DMS153 treated with DMSO at 0.1 percent for 48 hours (cell line): ENCODE results near the gene NUDCD3.

Experiments
- DNase-seq: peaks from one replicate; lab custom pipeline; 2025; ENCODE audit not compliant: unreplicated experiment; lab: John Stamatoyannopoulos, UW

The NUDCD3 gene

DNA sequence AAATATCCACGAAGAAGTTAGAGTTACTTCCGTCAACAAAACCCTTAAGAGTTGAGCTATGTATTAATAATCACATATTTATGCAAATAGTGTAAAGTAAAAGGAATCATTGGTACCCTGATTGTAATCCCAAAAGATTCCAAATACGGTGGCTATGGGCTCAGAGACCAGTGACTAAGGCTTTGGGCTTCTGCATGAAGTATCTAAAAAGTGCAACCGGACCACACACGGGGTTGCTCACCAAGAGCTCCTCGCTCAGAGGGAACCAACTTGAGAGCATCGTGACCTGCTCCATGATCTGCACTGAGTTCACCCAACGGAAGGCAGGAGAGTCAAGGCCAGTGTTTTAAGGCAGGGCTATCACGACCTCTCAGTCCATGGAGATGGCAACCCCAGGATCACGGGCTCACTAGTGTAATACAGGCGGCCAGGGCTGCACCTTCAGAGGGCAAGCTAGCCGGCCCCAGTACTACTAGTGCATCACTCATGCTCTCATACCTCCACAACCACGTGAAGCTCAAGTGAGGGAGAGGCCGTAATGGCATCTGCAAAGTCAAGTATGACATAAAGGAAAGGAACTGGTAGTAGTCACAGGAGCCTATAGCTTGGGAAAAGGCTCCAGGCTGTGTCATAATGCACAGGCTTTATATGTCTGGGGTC is 87.9 kb downstream of the NUDCD3 start:
- DNase-seq: no peak

GRCh38 chr7:44401692-44402091 is 88.8 kb downstream of the NUDCD3 start:
- no peak for DNase-seq

GRCh38 chr7:44400033-44400511 is 90.4 kb downstream of the NUDCD3 start:
- no peak for DNase-seq

GRCh38 chr7:44398953-44399574 is 91.4 kb downstream of the NUDCD3 start:
- peak; percentile 35 for DNase-seq

DNA sequence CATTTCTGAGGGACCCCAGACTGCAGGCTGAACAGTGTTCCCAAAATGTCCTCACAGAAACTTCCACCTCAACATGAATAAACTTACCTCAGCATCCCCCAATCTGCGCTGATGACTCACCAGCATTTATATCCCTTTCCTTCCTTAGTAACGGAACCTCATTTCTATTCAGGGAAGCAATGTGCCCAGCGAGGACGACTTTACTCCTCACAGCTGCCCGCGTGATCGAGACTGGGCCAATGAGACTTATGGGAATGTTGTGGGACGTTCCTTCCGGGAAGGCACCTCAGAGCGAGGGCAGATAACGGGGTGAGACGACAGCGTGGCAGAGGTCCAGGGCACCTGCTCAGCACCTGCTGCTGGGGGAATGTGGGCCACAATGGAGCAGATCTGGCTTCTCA is 91.9 kb downstream of the NUDCD3 start:
- no peak for DNase-seq

GRCh38 chr7:44396931-44397545 is 93.4 kb downstream of the NUDCD3 start:
- no peak for DNase-seq

- DNase-seq: no peak
Measured at GRCh38 chr7:44396496-44396895, 94.0 kb downstream of the NUDCD3 start.

DNA sequence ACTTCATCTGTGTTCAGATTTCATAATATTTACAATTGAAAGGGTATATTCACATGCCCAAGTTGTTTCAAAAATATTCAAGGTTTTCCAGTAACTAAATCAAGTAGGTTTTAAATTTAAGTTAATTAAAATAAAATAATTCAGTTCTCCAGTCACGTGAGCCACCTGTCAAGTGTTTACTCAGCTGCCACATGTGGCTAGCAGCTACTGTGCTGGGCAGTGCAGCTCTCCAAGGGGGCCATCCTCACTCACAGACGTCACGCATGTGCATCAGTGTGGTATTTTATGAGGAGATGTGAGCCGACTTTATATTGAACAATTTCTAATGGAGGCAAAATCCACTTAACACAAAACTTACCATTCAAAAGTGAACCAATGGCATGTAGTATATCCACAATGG is 95.4 kb downstream of the NUDCD3 start:
- DNase-seq: peak; percentile 69

DNA sequence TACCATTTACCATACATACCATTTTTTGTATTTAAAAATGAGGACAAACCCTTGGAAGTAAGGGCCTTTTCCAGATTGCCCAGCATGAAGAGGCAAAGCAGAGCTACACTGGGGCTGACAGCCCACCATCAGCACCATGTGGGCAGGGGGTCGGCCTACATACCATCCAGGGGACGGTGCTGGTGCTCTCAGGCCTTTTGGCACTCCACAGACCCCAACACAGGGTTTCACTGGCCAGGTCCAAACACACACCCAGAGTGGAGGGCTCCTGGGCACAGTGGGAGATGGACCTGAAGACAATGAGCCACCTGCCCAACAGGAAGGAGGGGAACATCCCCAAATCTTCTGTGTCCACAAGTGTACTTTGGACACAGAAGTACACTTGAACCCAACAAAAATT is 95.8 kb downstream of the NUDCD3 start:
- no peak for DNase-seq

- no peak for DNase-seq
Measured at GRCh38 chr7:44394112-44394447, 96.4 kb downstream of the NUDCD3 start.

DNA sequence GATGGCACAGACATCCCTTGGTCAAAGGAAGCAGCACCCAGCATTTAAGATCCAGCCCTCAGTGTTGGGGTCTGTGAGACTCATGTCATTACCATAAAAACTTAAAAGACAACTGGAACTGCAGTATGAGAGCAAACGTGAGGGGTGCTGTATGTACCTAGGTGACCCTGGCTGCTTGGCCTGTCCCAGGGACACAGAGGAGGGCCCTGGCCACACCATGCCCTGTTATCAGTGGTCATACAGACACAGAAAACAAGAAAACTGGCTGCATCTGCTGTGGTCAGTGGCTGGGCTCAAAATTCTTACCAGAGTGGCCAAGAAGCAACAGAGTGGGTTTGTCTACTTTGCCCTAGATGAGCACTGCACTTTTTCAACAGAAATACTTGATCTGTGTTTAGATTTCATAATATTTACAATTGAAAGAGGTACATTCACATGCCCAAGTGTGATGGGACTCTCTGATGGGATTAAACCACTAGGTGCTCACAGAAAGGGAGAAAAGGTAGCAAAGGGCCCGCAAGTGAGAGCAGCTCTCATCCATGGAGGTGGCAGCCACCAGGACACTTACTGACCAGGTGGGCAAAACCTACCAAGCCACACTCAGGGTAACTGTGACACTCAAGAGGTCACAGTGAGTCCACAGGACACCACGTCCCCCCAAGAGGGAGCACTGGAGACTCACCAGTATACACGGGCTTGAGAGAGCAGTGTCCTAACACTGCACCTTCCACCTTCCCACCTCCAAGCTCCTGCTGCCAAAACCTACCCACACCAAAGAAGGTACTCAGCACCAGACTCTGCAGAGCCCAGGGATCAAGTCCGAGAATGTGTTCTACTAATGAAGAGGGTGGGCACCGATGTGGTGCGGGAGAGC is 97.0 kb downstream of the NUDCD3 start:
- DNase-seq: no peak

DNA sequence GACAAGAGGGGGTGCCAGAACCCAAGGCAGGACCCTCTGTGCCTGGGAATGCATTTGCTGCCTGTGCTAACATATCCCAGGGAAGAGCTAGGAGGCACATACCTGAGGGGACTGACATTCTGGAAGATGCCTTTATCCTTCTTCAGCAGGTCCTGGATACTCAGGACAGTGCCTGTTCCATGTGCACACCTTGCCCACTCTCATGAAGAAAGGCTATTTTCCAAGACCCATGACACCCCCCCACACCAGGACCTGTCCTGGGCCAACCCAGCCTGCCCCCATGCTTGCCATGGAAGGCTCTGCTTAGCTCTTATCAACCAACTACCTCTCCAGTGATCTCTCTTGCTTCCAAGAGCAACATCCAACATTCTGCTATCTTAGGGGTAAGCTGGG is 97.8 kb downstream of the NUDCD3 start:
- DNase-seq: no peak

DNA sequence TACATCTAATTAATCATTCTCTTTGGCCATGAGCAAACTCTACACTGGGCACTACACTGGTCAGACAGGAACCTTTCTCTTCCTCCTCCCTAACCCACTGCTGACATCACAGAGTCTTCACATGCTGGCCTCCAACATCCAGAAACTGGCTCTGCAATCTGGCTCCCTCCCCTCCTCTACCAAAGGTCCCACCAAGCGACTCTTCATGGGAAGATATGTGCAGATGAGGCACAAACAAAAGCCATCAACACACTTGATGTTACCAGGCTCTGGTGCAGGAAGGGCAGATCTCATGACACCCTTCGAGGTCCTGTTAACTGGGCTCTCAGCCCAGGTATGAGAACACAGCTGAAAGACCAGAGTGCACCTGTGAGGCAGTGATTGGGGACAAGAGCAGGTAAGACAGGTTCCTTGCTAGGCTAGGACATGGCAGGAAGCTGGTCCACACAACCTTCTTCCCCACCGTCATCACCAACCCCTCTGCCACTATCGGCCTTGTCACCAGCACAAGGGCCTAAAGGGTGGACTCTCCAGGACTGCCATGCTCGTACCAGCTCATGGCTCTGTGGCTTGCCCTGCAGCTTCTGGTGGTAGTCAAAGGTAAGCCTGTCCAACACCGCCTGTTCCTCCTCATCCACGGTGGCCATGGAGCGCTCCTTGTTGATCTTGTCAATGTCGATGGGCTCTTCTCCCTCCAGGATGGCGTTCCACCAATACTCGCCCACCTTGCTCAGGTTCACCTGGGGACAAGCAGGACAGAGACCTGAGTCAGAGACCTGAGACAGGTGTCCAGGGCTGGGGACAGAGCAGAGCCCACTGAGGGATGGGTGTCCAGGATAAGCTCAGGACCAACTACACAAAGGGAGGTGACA is 98.5 kb downstream of the NUDCD3 start:
- DNase-seq: no peak

- DNase-seq: peak; percentile 23
Measured at GRCh38 chr7:44391171-44391570, 99.3 kb downstream of the NUDCD3 start.

DNA sequence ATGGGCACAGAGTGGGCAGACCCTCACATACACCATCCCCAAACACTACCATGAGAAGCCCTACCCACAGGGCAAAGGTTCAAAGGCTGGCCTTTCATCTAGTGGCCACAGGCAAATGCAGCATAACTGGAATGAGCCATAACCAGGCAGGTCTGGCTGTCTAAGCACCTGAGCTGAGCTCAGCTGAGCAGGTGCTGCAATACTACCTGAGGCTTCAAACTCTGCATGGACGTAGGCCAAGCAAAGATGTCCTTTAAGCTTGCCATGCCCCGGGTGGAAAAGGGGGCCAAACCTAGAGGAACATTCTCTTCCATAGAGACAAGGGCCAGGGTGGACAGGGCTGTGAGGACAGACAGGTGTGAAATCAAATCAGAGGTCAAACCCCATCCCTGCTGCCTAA is 99.8 kb downstream of the NUDCD3 start:
- no peak for DNase-seq

- no peak for DNase-seq
Measured at GRCh38 chr7:44388089-44388970, 102.1 kb downstream of the NUDCD3 start.

GRCh38 chr7:44387389-44387788 is 103.1 kb downstream of the NUDCD3 start:
- no peak for DNase-seq

GRCh38 chr7:44386139-44386913 is 104.1 kb downstream of the NUDCD3 start:
- DNase-seq: no peak
